B cell (primary cell): ENCODE data around the gene CDK11A. TPM values are rescaled to one million over a fixed set of nuclear protein-coding genes. Genes with fewer than 3 reads are reported as not detected.
"Not testable (repeated sequence)": the region's sequence is repeated elsewhere in the genome, so short reads cannot be mapped to it uniquely, and the experiment has no call there.

Source experiments
- ATAC-seq: fragments of 200-7000 bp; cut with Tn5 transposase; one replicate; pipeline ENCODE4 v1.10.0; 2021; ENCODE audit warnings: low read depth, mild to moderate bottlenecking, moderate number of reproducible peaks, moderate library complexity
- CTCF ChIA-PET: fragments of 350-600 bp; sonication (Branson Sonifier 250); formaldehyde crosslinking; loops from one replicate; lab custom pipeline; 2021; ENCODE audit warnings: antibody characterized with exemption, inconsistent platforms; lab: Charles Lee
- POLR2A ChIA-PET: fragments of 350-600 bp; sonication (Branson Sonifier 250); formaldehyde crosslinking; loops from one replicate; lab custom pipeline; 2021; ENCODE audit warnings: antibody characterized with exemption; lab: Charles Lee
- DNase-seq: peaks from one replicate; pipeline ENCODE4 v3.0.0; 2013
- H2AFZ ChIP-seq: 2 replicates; pipeline ENCODE4 v1.6.1; 2012; ENCODE audit warnings: mild to moderate bottlenecking, low read depth, low read length; ENCODE audit not compliant: insufficient read depth, poor library complexity, severe bottlenecking
- H3K27ac ChIP-seq, 2 donors: 1 replicate in 1 of 2; 2 replicates in 1 of 2; pipeline ENCODE4 v1.5.1; 2012 to 2013; ENCODE audit warnings: low read length in 2 of 2, mild to moderate bottlenecking in 2 of 2, moderate library complexity in 1 of 2
- H3K27me3 ChIP-seq, 4 experiments: fragments of 200-600 bp in 1 of 4; sonication (generic) in 1 of 4; replicated peaks in 1 of 4; 1 replicate in 2 of 4; 2 replicates in 2 of 4; pipeline versions ENCODE4 v1.6.1 to v1.7.0; 2013 to 2016; ENCODE audit warnings: low read length in 3 of 4, mild to moderate bottlenecking in 2 of 4, mixed read lengths in 1 of 4, moderate library complexity in 1 of 4; ENCODE audit not compliant: insufficient read depth in 4 of 4, control insufficient read depth in 3 of 4; ENCODE audit errors: control extremely low read depth in 1 of 4
- H3K36me3 ChIP-seq, 2 experiments: replicated peaks in 1 of 2; 1 replicate in 1 of 2; 2 replicates in 1 of 2; pipeline versions ENCODE4 v1.6.1 to v1.7.1; 2013; ENCODE audit warnings: low read length in 1 of 2; ENCODE audit not compliant: insufficient read depth in 2 of 2, control insufficient read depth in 1 of 2; ENCODE audit errors: control extremely low read depth in 1 of 2, extremely low read depth in 1 of 2
- H3K4me1 ChIP-seq, 2 donors: fragments of 200-600 bp in 1 of 2; sonication (generic) in 1 of 2; 1 replicate in 1 of 2; 2 replicates in 1 of 2; pipeline versions ENCODE4 v1.5.1 to v1.6.1; 2013 to 2017; ENCODE audit warnings: low read length in 2 of 2; ENCODE audit not compliant: control insufficient read depth in 2 of 2, insufficient read depth in 2 of 2
- H3K4me2 ChIP-seq: replicated peaks from 2 replicates; pipeline ENCODE3; 2012; ENCODE audit warnings: mild to moderate bottlenecking, low read depth, low read length; ENCODE audit not compliant: poor library complexity, severe bottlenecking
- H3K4me3 ChIP-seq, 5 experiments: fragments of 200-600 bp in 1 of 5; sonication (generic) in 1 of 5; 1 replicate in 3 of 5; 2 replicates in 2 of 5; pipeline versions ENCODE4 v1.5.1 to v1.7.0; 2011 to 2016; ENCODE audit warnings: low read length in 4 of 5, mild to moderate bottlenecking in 4 of 5, low read depth in 2 of 5, control low read depth in 1 of 5, moderate library complexity in 1 of 5; ENCODE audit not compliant: insufficient read depth in 1 of 5; ENCODE audit errors: control extremely low read depth in 1 of 5, extremely low read depth in 1 of 5
- H3K79me2 ChIP-seq: fragments of 200-600 bp; sonication (generic); one replicate; pipeline ENCODE4 v1.6.0; 2016; ENCODE audit warnings: low read length; ENCODE audit not compliant: control insufficient read depth, insufficient read depth
- H3K9ac ChIP-seq: fragments of 200-600 bp; sonication (generic); 2 replicates; pipeline ENCODE4 v1.6.1; 2017; ENCODE audit warnings: mild to moderate bottlenecking, low read length, moderate library complexity
- H3K9me3 ChIP-seq, 3 donors: one replicate each; pipeline versions ENCODE4 v1.6.1 to v1.7.1; 2013; ENCODE audit warnings: low read length in 2 of 3; ENCODE audit not compliant: control insufficient read depth in 2 of 3, insufficient read depth in 1 of 3; ENCODE audit errors: control extremely low read depth in 1 of 3
- H4K20me1 ChIP-seq: 2 replicates; pipeline ENCODE4 v1.6.0; 2012; ENCODE audit warnings: mild to moderate bottlenecking, low read length; ENCODE audit not compliant: insufficient read depth, control insufficient read depth, poor library complexity, severe bottlenecking
- H3K27ac Mint-ChIP-seq: one replicate; pipeline ENCODE4 v1.8.0; 2021; ENCODE audit warnings: mixed read lengths
- H3K27me3 Mint-ChIP-seq: one replicate; pipeline ENCODE4 v1.8.0; 2021; ENCODE audit warnings: mixed read lengths
- H3K4me1 Mint-ChIP-seq: one replicate; pipeline ENCODE4 v1.8.0; 2021; ENCODE audit warnings: mixed read lengths
- H3K4me3 Mint-ChIP-seq: one replicate; pipeline ENCODE4 v1.8.0; 2021; ENCODE audit warnings: mixed read lengths
- H3K9me3 Mint-ChIP-seq: one replicate; pipeline ENCODE4 v1.8.0; 2022; ENCODE audit warnings: mixed read lengths; ENCODE audit not compliant: insufficient read depth
- CTCF ChIP-seq: fragments of 200-600 bp; IDR thresholded peaks from one replicate; pipeline ENCODE4 v1.8.0; 2022; ENCODE audit warnings: antibody characterized with exemption, mild to moderate bottlenecking
- EZH2 ChIP-seq: IDR thresholded peaks from 2 replicates; pipeline ENCODE4 v1.6.1; 2012; ENCODE audit warnings: borderline replicate concordance, low read depth, mild to moderate bottlenecking, moderate library complexity, low read length; ENCODE audit not compliant: insufficient read depth, poor library complexity, severe bottlenecking
- WGBS: methylation state at CpG from one replicate; pipeline ENCODE4 v1.1.5; 2013; ENCODE audit warnings: missing lambda C conversion rate; ENCODE audit not compliant: insufficient coverage; 5-methylcytosine and 5-hydroxymethylcytosine counted together
- intact Hi-C: fragments of 100-400 bp; cut with micrococcal nuclease; formaldehyde crosslinking; loops from one replicate; pipeline ENCODE4 v1.10.0; 2022
- polyA plus RNA-seq: library from polyadenylated mRNA; depleted of rRNA; stranded (reverse); fragments of >200 nt; gene quantifications from 2 replicates; pipeline ENCODE4 v1.2.3, GENCODE V29; 2012
- total RNA-seq, 2 donors: library from RNA; stranded (reverse); fragments of 120-200 nt in 1 of 2; gene quantifications; 1 replicate in 1 of 2; 2 replicates in 1 of 2; pipeline versions ENCODE4 v1.2.3 to v1.2.4, GENCODE V29; 2013 to 2022

The CDK11A gene
- total and polyA plus RNA-seq, 2 donors (not counting 1 experiment from before 2014, with no cell fraction given), result 82.1 to 138 TPM

GRCh38 chr1:1703796-1704195 lies 20.4 kb downstream of the CDK11A start:
- no peaks in the 10 kb centered on the region for H3K27me3 Mint-ChIP-seq
- H3K27ac Mint-ChIP-seq, result no peak overlapping the region
- Histone ChIP-seq H3K4me3 (no peak overlapping the region), H3K9me3 (no peaks in the 10 kb centered on the region), H3K4me1 (no peaks in the 10 kb centered on the region), H2AFZ (no peak overlapping the region), H4K20me1 (no peaks in the 10 kb centered on the region), H3K9ac (no peak overlapping the region), H3K79me2 (no peaks in the 10 kb centered on the region), H3K36me3 (peaks cover 0 to 12% of the 10 kb centered on the region in 2 experiments), H3K27me3 (no peaks in the 10 kb centered on the region), H3K27ac (no peak overlapping the region), H3K4me2 (no peak overlapping the region)
- 97% methylated on average over 12 of the region's 22 CpGs for WGBS
- intact Hi-C loops, result no loop called here
- H3K4me1 Mint-ChIP-seq, result no peaks in the 10 kb centered on the region
- TF ChIP-seq EZH2 (no peak), CTCF (no peak)
- no peaks in the 10 kb centered on the region for H3K9me3 Mint-ChIP-seq
- CTCF ChIA-PET, result no interaction called here
- ATAC-seq, result no peak
- no peak overlapping the region for H3K4me3 Mint-ChIP-seq
- POLR2A ChIA-PET, result no interaction called here
- DNase-seq, result no peak

GRCh38 chr1:1702506-1702905 lies 21.7 kb downstream of the CDK11A start:
- no CpG with 5 or more reads among the region's 18 CpGs for WGBS
- H3K36me3 ChIP-seq, result peaks cover 0 to 12% of the 10 kb centered on the region in 2 experiments
- H3K4me1 ChIP-seq, H3K9ac ChIP-seq, intact Hi-C loops, H3K4me3 ChIP-seq, H3K79me2 ChIP-seq, H3K9me3 ChIP-seq, H3K27me3 Mint-ChIP-seq, H3K4me2 ChIP-seq, H3K4me3 Mint-ChIP-seq, H3K9me3 Mint-ChIP-seq, H3K27me3 ChIP-seq, DNase-seq, H2AFZ ChIP-seq, H4K20me1 ChIP-seq, POLR2A ChIA-PET, ATAC-seq, H3K27ac Mint-ChIP-seq, CTCF ChIA-PET, H3K4me1 Mint-ChIP-seq, H3K27ac ChIP-seq: not testable (repeated sequence)

GRCh38 chr1:1700557-1700956 lies 23.6 kb downstream of the CDK11A start:
- H3K9me3 Mint-ChIP-seq, H3K27me3 Mint-ChIP-seq, H2AFZ ChIP-seq, H4K20me1 ChIP-seq, H3K4me3 ChIP-seq, H3K4me1 ChIP-seq, H3K4me3 Mint-ChIP-seq, DNase-seq, POLR2A ChIA-PET, H3K27ac Mint-ChIP-seq, H3K4me1 Mint-ChIP-seq, H3K4me2 ChIP-seq, CTCF ChIA-PET, H3K9me3 ChIP-seq, H3K27me3 ChIP-seq, ATAC-seq, H3K9ac ChIP-seq, H3K79me2 ChIP-seq, intact Hi-C loops, H3K27ac ChIP-seq: not testable (repeated sequence)
- H3K36me3 ChIP-seq, result peaks cover 0 to 12% of the 10 kb centered on the region in 2 experiments
- WGBS, result no CpG with 5 or more reads among the region's 33 CpGs
